ENCODE measurements around the gene PEX11B.
"Not testable (repeated sequence)": the region's sequence is repeated elsewhere in the genome, so short reads cannot be mapped to it uniquely, and the experiment has no call there.

PEX11B gene

DNA sequence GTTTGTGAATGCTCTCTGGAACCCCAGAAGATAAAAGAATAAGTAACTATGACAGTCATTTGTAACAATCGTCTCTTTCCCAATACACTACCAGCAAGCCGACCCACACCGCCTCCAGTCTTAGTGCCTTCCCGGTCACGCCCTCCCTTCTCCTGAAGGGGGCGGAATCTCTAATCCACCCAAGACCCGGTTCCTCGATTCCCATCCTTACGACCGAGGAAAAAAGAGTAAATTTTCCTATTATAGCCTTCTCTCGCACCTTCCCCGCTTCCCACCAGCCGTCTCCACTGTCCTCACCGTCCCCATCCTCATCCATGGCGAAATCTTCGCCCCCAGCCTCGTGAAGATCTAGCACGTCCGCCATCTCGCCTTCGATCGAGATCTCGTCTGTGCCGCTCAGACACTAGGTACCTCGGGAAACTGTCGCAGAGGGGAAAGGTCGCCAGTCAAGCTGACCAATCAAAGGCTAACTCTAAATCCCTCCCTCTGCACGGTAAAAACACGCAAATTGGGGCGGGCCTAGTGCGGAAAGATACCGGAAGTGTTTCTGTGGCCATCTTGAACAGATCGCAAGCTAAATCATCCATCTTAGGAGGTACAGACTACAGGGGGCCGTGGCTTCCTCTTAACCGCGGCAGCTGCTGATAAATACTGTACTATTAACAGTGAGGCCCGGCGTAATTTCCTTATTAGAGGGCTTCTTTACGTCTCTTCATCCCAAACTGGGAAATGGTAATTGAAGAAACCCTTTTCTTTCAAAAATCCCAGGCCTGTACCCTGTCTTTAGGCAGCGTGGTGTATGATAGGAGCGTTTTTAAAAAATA, 8.8 kb upstream of the PEX11B start, which contains the start of gene RBM8A:
TSS of gene RBM8A (minus strand) at position 422 of the 824 bp plus-strand sequence. CDS start at position 364, 58 bp downstream.
- Histone ChIP-seq H4K91ac (ENCODE audit: low read length) (peak within 1 kb of the TSS; percentile 50), H3K4me1 (ENCODE audit: control insufficient read depth, insufficient read depth, low read depth, low read length) (peaks cover 4% of the 10 kb centered on the region), H2BK5ac (ENCODE audit: low read depth, low read length, poor library complexity, severe bottlenecking) (no peak within 1 kb of the TSS), H3K27me3 (ENCODE audit: control insufficient read depth in 1 of 2, insufficient read depth in 1 of 2, low read length in 2 of 2) (no peaks in the 10 kb centered on the region), H3K27ac (ENCODE audit: low read length, poor library complexity, severe bottlenecking) (peak within 1 kb of the TSS; percentile 96), H3K36me3 (ENCODE audit: control insufficient read depth in 1 of 2, insufficient read depth in 2 of 2, low read depth in 1 of 2, low read length in 2 of 2) (peaks cover 9 to 32% of the 10 kb centered on the region in 2 experiments), H4K8ac (ENCODE audit: low read length) (peak within 1 kb of the TSS; percentile 87), H2BK15ac (ENCODE audit: low read depth, poor library complexity, severe bottlenecking) (no peak within 1 kb of the TSS), H3K4me2 (ENCODE audit: low read length, poor library complexity, severe bottlenecking) (peak within 1 kb of the TSS; percentile 80), H3K79me1 (replicated peaks; ENCODE audit: low read length, poor library complexity, severe bottlenecking) (peaks cover 8% of the 10 kb centered on the region), H2AFZ (ENCODE audit: low read depth, low read length) (peak within 1 kb of the TSS; percentile 77), H3K4me3 (ENCODE audit: insufficient read depth in 1 of 2, low read depth in 1 of 2, low read length in 2 of 2) (peak within 1 kb of the TSS; percentile 78 to 91), H2BK120ac (ENCODE audit: low read depth, low read length) (peak within 1 kb of the TSS; percentile 64), H2BK12ac (ENCODE audit: low read length in 2 of 2) (no peak within 1 kb of the TSS), H3K4ac (ENCODE audit: low read depth in 1 of 2, low read length in 2 of 2) (peak within 1 kb of the TSS in 1 of 2 experiments; percentile 82), H3K18ac (ENCODE audit: low read depth in 1 of 2, low read length in 2 of 2) (peak within 1 kb of the TSS; percentile 66 to 94), H2AK5ac (ENCODE audit: low read length, severe bottlenecking) (peak within 1 kb of the TSS; percentile 99), H3K14ac (ENCODE audit: low read length in 2 of 2) (no peak within 1 kb of the TSS), H3K9ac (ENCODE audit: low read length) (peak within 1 kb of the TSS; percentile 93), H3K23ac (ENCODE audit: low read length in 2 of 2) (no peak within 1 kb of the TSS), H3K9me3 (ENCODE audit: control insufficient read depth, low read length) (no peaks in the 10 kb centered on the region)
- WGBS = under 1% methylated on average over 36 of the region's 41 CpGs
- peak; percentile 99 for DNase-seq

DNA sequence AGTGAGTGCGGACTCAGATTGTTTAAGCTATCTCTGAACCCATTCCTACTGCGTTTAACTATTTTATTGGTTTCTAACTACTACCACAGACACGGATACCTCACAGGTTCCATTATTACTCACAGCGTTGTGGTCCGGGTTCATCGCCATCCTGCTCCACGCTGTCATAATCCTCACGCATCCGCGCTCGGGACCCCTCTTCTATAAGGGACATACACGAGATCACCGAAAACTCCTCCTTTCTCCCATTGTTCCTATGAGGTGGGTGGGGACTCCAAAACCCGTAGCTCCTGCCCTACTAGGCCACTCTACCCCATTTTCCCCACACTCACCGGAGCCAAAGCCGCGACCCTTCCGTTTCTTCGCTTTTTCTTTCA, 8.2 kb upstream of the PEX11B start:
- Histone ChIP-seq H2AK5ac (ENCODE audit: low read length, severe bottlenecking) (no peak overlapping the region), H2BK5ac (ENCODE audit: low read depth, low read length, poor library complexity, severe bottlenecking) (no peak overlapping the region), H2AFZ (ENCODE audit: low read depth, low read length) (no peak overlapping the region), H3K36me3 (ENCODE audit: control insufficient read depth in 1 of 2, insufficient read depth in 2 of 2, low read depth in 1 of 2, low read length in 2 of 2) (peaks cover 9 to 33% of the 10 kb centered on the region in 2 experiments), H3K14ac (ENCODE audit: low read length in 2 of 2) (no peak overlapping the region), H4K8ac (ENCODE audit: low read length) (no peak overlapping the region), H2BK12ac (ENCODE audit: low read length in 2 of 2) (no peak overlapping the region), H2BK120ac (ENCODE audit: low read depth, low read length) (no peak overlapping the region), H3K27ac (ENCODE audit: low read length, poor library complexity, severe bottlenecking) (peak overlapping the region; percentile 95), H3K18ac (ENCODE audit: low read depth in 1 of 2, low read length in 2 of 2) (no peak overlapping the region), H3K4me3 (ENCODE audit: insufficient read depth in 1 of 2, low read depth in 1 of 2, low read length in 2 of 2) (peak overlapping the region; percentile 78 to 91), H3K9me3 (ENCODE audit: control insufficient read depth, low read length) (no peaks in the 10 kb centered on the region), H3K9ac (ENCODE audit: low read length) (peak overlapping the region; percentile 93), H3K4me2 (ENCODE audit: low read length, poor library complexity, severe bottlenecking) (peak overlapping the region; percentile 80), H3K79me1 (replicated peaks; ENCODE audit: low read length, poor library complexity, severe bottlenecking) (peaks cover 8% of the 10 kb centered on the region), H3K4ac (ENCODE audit: low read depth in 1 of 2, low read length in 2 of 2) (peak overlapping the region in 1 of 2 experiments; percentile 68), H4K91ac (ENCODE audit: low read length) (no peak overlapping the region), H3K4me1 (ENCODE audit: control insufficient read depth, insufficient read depth, low read depth, low read length) (peaks cover 4% of the 10 kb centered on the region), H3K27me3 (ENCODE audit: control insufficient read depth in 1 of 2, insufficient read depth in 1 of 2, low read length in 2 of 2) (no peaks in the 10 kb centered on the region), H2BK15ac (ENCODE audit: low read depth, poor library complexity, severe bottlenecking) (no peak overlapping the region), H3K23ac (ENCODE audit: low read length in 2 of 2) (no peak overlapping the region)
- 28% methylated on average over 19 of the region's 19 CpGs for WGBS
- DNase-seq = no peak

DNA sequence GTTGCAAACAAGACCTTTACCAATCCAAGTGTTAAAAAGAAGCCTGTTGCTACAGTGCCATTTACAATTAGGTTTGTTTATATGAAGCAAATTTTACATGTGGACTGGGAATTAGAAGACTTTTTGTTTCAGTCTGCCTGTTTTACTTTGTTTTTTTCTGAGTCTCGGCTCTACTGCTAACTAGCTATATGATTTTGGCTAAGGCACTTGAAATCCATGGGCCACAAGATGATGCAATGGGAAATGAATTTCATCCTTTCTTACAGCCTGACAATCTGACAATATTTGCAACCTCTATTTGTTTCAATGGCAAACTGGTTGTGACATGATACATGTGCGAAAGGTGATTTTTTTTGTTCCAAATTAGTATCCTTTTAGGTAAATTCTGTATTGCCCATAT, 3.7 kb upstream of the PEX11B start:
- no peak overlapping the region for H3K4me3 ChIP-seq (ENCODE audit: insufficient read depth in 1 of 2, low read depth in 1 of 2, low read length in 2 of 2)
- H3K79me1 ChIP-seq (replicated peaks; ENCODE audit: low read length, poor library complexity, severe bottlenecking) = peaks cover 16% of the 10 kb centered on the region
- H3K9me3 ChIP-seq (ENCODE audit: control insufficient read depth, low read length) = no peaks in the 10 kb centered on the region
- H3K27ac ChIP-seq (ENCODE audit: low read length, poor library complexity, severe bottlenecking) = no peak overlapping the region
- no peak overlapping the region for H3K4me2 ChIP-seq (ENCODE audit: low read length, poor library complexity, severe bottlenecking)
- no peak overlapping the region for H4K8ac ChIP-seq (ENCODE audit: low read length)
- H3K4ac ChIP-seq (ENCODE audit: low read depth in 1 of 2, low read length in 2 of 2) = no peak overlapping the region
- H4K91ac ChIP-seq (ENCODE audit: low read length) = no peak overlapping the region
- no peak overlapping the region for H2AK5ac ChIP-seq (ENCODE audit: low read length, severe bottlenecking)
- no peak overlapping the region for H2AFZ ChIP-seq (ENCODE audit: low read depth, low read length)
- H2BK12ac ChIP-seq (ENCODE audit: low read length in 2 of 2) = no peak overlapping the region
- peaks cover 6 to 26% of the 10 kb centered on the region in 2 experiments for H3K36me3 ChIP-seq (ENCODE audit: control insufficient read depth in 1 of 2, insufficient read depth in 2 of 2, low read depth in 1 of 2, low read length in 2 of 2)
- H2BK120ac ChIP-seq (ENCODE audit: low read depth, low read length) = no peak overlapping the region
- H3K23ac ChIP-seq (ENCODE audit: low read length in 2 of 2) = no peak overlapping the region
- H2BK15ac ChIP-seq (ENCODE audit: low read depth, poor library complexity, severe bottlenecking) = no peak overlapping the region
- H3K27me3 ChIP-seq (ENCODE audit: control insufficient read depth in 1 of 2, insufficient read depth in 1 of 2, low read length in 2 of 2) = no peaks in the 10 kb centered on the region
- no peak overlapping the region for H3K18ac ChIP-seq (ENCODE audit: low read depth in 1 of 2, low read length in 2 of 2)
- no peak for DNase-seq
- H3K9ac ChIP-seq (ENCODE audit: low read length) = no peak overlapping the region
- peaks cover 17% of the 10 kb centered on the region for H3K4me1 ChIP-seq (ENCODE audit: control insufficient read depth, insufficient read depth, low read depth, low read length)
- WGBS = 86% methylated on average over 1 of the region's 2 CpGs
- H2BK5ac ChIP-seq (ENCODE audit: low read depth, low read length, poor library complexity, severe bottlenecking) = no peak overlapping the region
- H3K14ac ChIP-seq (ENCODE audit: low read length in 2 of 2) = no peak overlapping the region

DNA sequence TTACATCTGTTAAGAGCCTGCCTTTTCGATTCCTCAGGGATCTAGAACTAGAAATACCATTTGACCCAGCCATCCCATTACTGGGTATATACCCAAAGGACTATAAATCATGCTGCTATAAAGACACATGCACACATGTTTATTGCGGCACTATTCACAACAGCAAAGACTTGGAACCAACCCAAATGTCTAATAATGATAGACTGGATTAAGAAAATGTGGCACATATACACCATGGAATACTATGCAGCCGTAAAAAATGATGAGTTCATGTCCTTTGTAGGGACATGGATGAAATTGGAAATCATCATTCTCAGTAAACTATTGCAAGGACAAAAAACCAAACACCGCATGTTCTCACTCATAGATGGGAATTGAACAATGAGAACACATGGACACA, 1.8 kb upstream of the PEX11B start:
- H2BK15ac ChIP-seq (ENCODE audit: low read depth, poor library complexity, severe bottlenecking); H3K23ac ChIP-seq (ENCODE audit: low read length in 2 of 2); H2AFZ ChIP-seq (ENCODE audit: low read depth, low read length); H3K14ac ChIP-seq (ENCODE audit: low read length in 2 of 2); H3K4ac ChIP-seq (ENCODE audit: low read depth in 1 of 2, low read length in 2 of 2); H3K18ac ChIP-seq (ENCODE audit: low read depth in 1 of 2, low read length in 2 of 2); H2AK5ac ChIP-seq (ENCODE audit: low read length, severe bottlenecking); DNase-seq; H2BK12ac ChIP-seq (ENCODE audit: low read length in 2 of 2); H3K9me3 ChIP-seq (ENCODE audit: control insufficient read depth, low read length); H3K27me3 ChIP-seq (ENCODE audit: control insufficient read depth in 1 of 2, insufficient read depth in 1 of 2, low read length in 2 of 2); H2BK120ac ChIP-seq (ENCODE audit: low read depth, low read length); H3K4me2 ChIP-seq (ENCODE audit: low read length, poor library complexity, severe bottlenecking); H3K27ac ChIP-seq (ENCODE audit: low read length, poor library complexity, severe bottlenecking); H2BK5ac ChIP-seq (ENCODE audit: low read depth, low read length, poor library complexity, severe bottlenecking); H4K91ac ChIP-seq (ENCODE audit: low read length); H4K8ac ChIP-seq (ENCODE audit: low read length): not testable (repeated sequence)
- Histone ChIP-seq H3K79me1 (replicated peaks; ENCODE audit: low read length, poor library complexity, severe bottlenecking) (peaks cover 13% of the 10 kb centered on the region), H3K4me1 (ENCODE audit: control insufficient read depth, insufficient read depth, low read depth, low read length) (peaks cover 17% of the 10 kb centered on the region), H3K9ac (ENCODE audit: low read length) (peak overlapping the region; percentile 95), H3K4me3 (ENCODE audit: insufficient read depth in 1 of 2, low read depth in 1 of 2, low read length in 2 of 2) (peak overlapping the region in 1 of 2 experiments; percentile 98), H3K36me3 (ENCODE audit: control insufficient read depth in 1 of 2, insufficient read depth in 2 of 2, low read depth in 1 of 2, low read length in 2 of 2) (peaks cover 2 to 32% of the 10 kb centered on the region in 2 experiments)
- WGBS = no CpG with 5 or more reads among the region's 4 CpGs

Measured in mesenchymal stem cell (in vitro differentiated cells and primary cell).